Transverse colon (tissue), 4 donors: ENCODE data around the gene PSMD3. TPM values are rescaled to one million over a fixed set of nuclear protein-coding genes. Genes with fewer than 3 reads are reported as not detected.

Experiments
- DNase-seq: peaks from one replicate; pipeline ENCODE4 v3.0.0-alpha.2; 2019
- H3K27ac ChIP-seq, 4 donors: fragments of 200-600 bp; sonication (generic); 2 replicates each; pipeline ENCODE4 v1.5.1; 2016 to 2018; ENCODE audit warnings: inconsistent platforms in 4 of 4
- H3K27me3 ChIP-seq: fragments of 200-600 bp; sonication (generic); 2 replicates; pipeline ENCODE4 v1.5.1; 2017; ENCODE audit warnings: inconsistent platforms
- H3K36me3 ChIP-seq, 4 donors: fragments of 200-600 bp; sonication (generic); 2 replicates each; pipeline ENCODE4 v1.5.1; 2017 to 2019; ENCODE audit warnings: inconsistent platforms in 4 of 4
- H3K4me1 ChIP-seq, 4 donors: fragments of 200-600 bp; sonication (generic); 2 replicates each; pipeline ENCODE4 v1.5.1; 2017 to 2020; ENCODE audit warnings: inconsistent platforms in 4 of 4
- H3K4me3 ChIP-seq, 4 donors: fragments of 200-600 bp; sonication (generic); 1 replicate in 1 of 4; 2 replicates in 3 of 4; pipeline versions ENCODE4 v1.5.1 to v1.6.1; 2017 to 2019; ENCODE audit warnings: inconsistent platforms in 4 of 4
- H3K9me3 ChIP-seq, 2 donors: fragments of 200-600 bp; sonication (generic); 2 replicates each; pipeline ENCODE4 v1.5.1; 2017 to 2019; ENCODE audit warnings: inconsistent platforms in 2 of 2
- CTCF ChIP-seq, 5 experiments: fragments of 200-600 bp in 3 of 5; fragments of 450-650 bp in 2 of 5; sonication (generic) in 3 of 5; IDR thresholded peaks; 1 replicate in 2 of 5; 2 replicates in 3 of 5; pipeline ENCODE4 v1.5.1; 2016 to 2017; ENCODE audit warnings: antibody characterized with exemption in 5 of 5, inconsistent platforms in 3 of 5, mild to moderate bottlenecking in 2 of 5, moderate library complexity in 1 of 5
- EP300 ChIP-seq: sonication (generic); formaldehyde crosslinking; IDR thresholded peaks from one replicate; pipeline ENCODE4 v1.6.1; 2017; ENCODE audit warnings: antibody characterized with exemption, low read depth
- POLR2A ChIP-seq: fragments of 450-650 bp; IDR thresholded peaks from one replicate; pipeline ENCODE4 v1.6.1; 2016; ENCODE audit warnings: antibody characterized with exemption, mild to moderate bottlenecking, moderate library complexity
- POLR2AphosphoS5 ChIP-seq, 3 donors: sonication (generic); formaldehyde crosslinking; IDR thresholded peaks; one replicate each; pipeline ENCODE4 v1.6.1; 2016; ENCODE audit warnings: antibody characterized with exemption in 3 of 3
- WGBS, 2 donors: methylation state at CpG; one replicate each; pipeline ENCODE4 v1.1.5; 2018; ENCODE audit warnings: low coverage in 1 of 2; 5-methylcytosine and 5-hydroxymethylcytosine counted together
- in situ Hi-C, 4 donors: fragments of 200-750 bp; cut with MboI; loops; one replicate each; pipeline versions ENCODE4 v1.15.0 to v1.15.1; 2017; ENCODE audit warnings: low sequenced_read_pairs in 3 of 4, low pct_ligation_motif_present in 1 of 4, low pct_unique_long_range_greater_than_20kb in 1 of 4
- intact Hi-C: fragments of 100-400 bp; cut with DNase I; formaldehyde crosslinking; loops from one replicate; pipeline ENCODE4 v1.15.1; 2023; ENCODE audit warnings: low total_unique reads
- total RNA-seq, 4 donors: library from RNA; depleted of rRNA; stranded (reverse); fragments of >200 nt; gene quantifications; one replicate each; pipeline ENCODE4 v1.1.0, GENCODE V29; 2016

The PSMD3 gene
- total RNA-seq, 4 donors from 2014 or later: 80.7 to 117 (median 112) TPM

- Histone ChIP-seq H3K4me3 (no peak overlapping the region), H3K27ac (peak overlapping the region in 3 of 4 donors; percentile 38 to 80 (median 67)), H3K27me3 (no peaks in the 10 kb centered on the region), H3K4me1 (peaks cover 12 to 61% (median 52%) of the 10 kb centered on the region in 4 donors), H3K9me3 (no peaks in the 10 kb centered on the region), H3K36me3 (peaks cover 0 to 13% (median 4%) of the 10 kb centered on the region in 4 donors)
- in situ Hi-C loops (loop anchor here in 1 of 4 donors (25.0 kb wide), 1 partner anchor 266 kb away; the partner anchor contains the start of gene CDC6), intact Hi-C loops (no loop called here)
- DNase-seq: no peak
- 64 to 87% methylated on average over 2 to 9 of the region's 9 CpGs for WGBS, 2 donors
- TF ChIP-seq EP300: no peak
- no peak for TF ChIP-seq POLR2A
- TF ChIP-seq CTCF (IDR thresholded peaks at IDR 0.05): no peak
- no peak for TF ChIP-seq POLR2AphosphoS5 (IDR thresholded peaks at IDR 0.05)
Measured at GRCh38 chr17:40021451-40021971, 40.9 kb downstream of the PSMD3 start.

- no peak for TF ChIP-seq POLR2A
- no peak for TF ChIP-seq CTCF (IDR thresholded peaks at IDR 0.05)
- no peak for TF ChIP-seq EP300
- no peak for TF ChIP-seq POLR2AphosphoS5 (IDR thresholded peaks at IDR 0.05)
- H3K27ac ChIP-seq: peak overlapping the region; percentile 48 to 80 (median 59)
Measured at GRCh38 chr17:40022497-40022896, 41.9 kb downstream of the PSMD3 start.

GRCh38 chr17:40022961-40023541 is 42.4 kb downstream of the PSMD3 start:
- H3K36me3 ChIP-seq: peaks cover 0 to 13% (median 4%) of the 10 kb centered on the region in 4 donors
- H3K27me3 ChIP-seq: no peaks in the 10 kb centered on the region
- WGBS, 2 donors: 69 to 83% methylated on average over 1 to 19 of the region's 19 CpGs
- peak overlapping the region; percentile 48 to 80 (median 59) for H3K27ac ChIP-seq
- H3K4me3 ChIP-seq: no peak overlapping the region
- peaks cover 15 to 64% (median 55%) of the 10 kb centered on the region in 4 donors for H3K4me1 ChIP-seq
- peak; percentile 54 for DNase-seq
- no peak for TF ChIP-seq CTCF (IDR thresholded peaks at IDR 0.05)
- peak; percentile 9 for TF ChIP-seq POLR2A
- in situ Hi-C loops: loop anchor here in 1 of 4 donors (25.0 kb wide), 1 partner anchor 264 kb away; the partner anchor contains the start of gene CDC6
- intact Hi-C loops: no loop called here
- H3K9me3 ChIP-seq: no peaks in the 10 kb centered on the region

More at GRCh38 chr17:40022497-40022896, 41.9 kb downstream of the PSMD3 start:
- H3K4me1 ChIP-seq: peaks cover 17 to 66% (median 60%) of the 10 kb centered on the region in 4 donors
- no peaks in the 10 kb centered on the region for H3K27me3 ChIP-seq
- no peak overlapping the region for H3K4me3 ChIP-seq
- peaks cover 0 to 13% (median 4%) of the 10 kb centered on the region in 4 donors for H3K36me3 ChIP-seq
- H3K9me3 ChIP-seq: no peaks in the 10 kb centered on the region
- intact Hi-C loops: no loop called here
- in situ Hi-C loops: loop anchor here in 1 of 4 donors (25.0 kb wide), 1 partner anchor 265 kb away; the partner anchor contains the start of gene CDC6
- no peak for DNase-seq
- 94% methylated on average over 9 of the region's 9 CpGs; no CpG with 5 or more reads in 1 of the 2 donors for WGBS, 2 donors

DNA sequence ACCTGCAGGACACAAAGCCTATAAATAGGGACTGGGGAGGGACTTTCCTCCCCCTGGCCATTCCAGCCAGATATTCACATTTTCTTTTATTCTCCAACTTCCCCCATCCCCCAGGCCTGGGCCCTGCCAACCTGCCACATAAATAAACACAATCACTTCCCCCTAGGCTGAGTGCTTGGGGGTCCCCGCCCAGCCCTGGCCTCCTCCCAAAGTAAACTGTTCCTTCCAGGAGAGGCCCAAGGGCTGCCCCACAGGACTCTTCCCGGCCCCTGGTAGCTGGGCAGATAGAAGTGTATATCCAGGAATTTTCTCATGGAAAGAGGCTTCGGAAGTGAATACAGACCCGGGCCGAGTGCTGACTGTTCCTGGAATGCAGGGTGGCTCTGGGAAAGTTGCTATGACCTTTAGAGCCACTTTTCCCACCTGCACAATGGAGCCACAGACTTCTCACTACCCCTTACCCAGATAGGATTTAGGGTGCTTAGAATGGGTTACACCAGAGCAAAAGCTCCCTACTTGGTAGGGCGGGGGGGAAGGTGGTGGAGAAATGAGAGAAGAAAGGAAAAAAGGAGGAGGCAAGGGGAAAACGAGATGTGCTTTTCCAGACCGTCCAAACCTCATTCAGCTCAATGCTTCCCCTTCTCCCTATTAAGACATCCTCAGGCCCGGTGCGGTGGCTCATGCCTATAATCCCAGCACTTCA is 43.1 kb downstream of the PSMD3 start:
- Histone ChIP-seq H3K27me3 (no peaks in the 10 kb centered on the region), H3K4me3 (no peak overlapping the region), H3K36me3 (peaks cover 0 to 18% (median 6%) of the 10 kb centered on the region in 4 donors), H3K9me3 (no peaks in the 10 kb centered on the region), H3K4me1 (peaks cover 8 to 57% (median 48%) of the 10 kb centered on the region in 4 donors), H3K27ac (peak overlapping the region; percentile 48 to 80 (median 59))
- in situ Hi-C loops: loop anchor here in 1 of 4 donors (25.0 kb wide), 1 partner anchor 264 kb away; the partner anchor contains the start of gene CDC6
- TF ChIP-seq CTCF (IDR thresholded peaks at IDR 0.05): no peak
- TF ChIP-seq POLR2AphosphoS5 (IDR thresholded peaks at IDR 0.05): no peak
- no peak for TF ChIP-seq POLR2A
- TF ChIP-seq EP300: no peak
- intact Hi-C loops: no loop called here
- WGBS, 2 donors: 55 to 56% methylated on average over 6 to 10 of the region's 10 CpGs
- DNase-seq: peak; percentile 80
